Ovary (tissue), 3 donors: ENCODE results near the gene EFCC1.

Source experiments
- CTCF ChIP-seq, 3 donors: fragments of 450-650 bp in 2 of 3; fragments of 200-600 bp in 1 of 3; IDR thresholded peaks; one replicate each; pipeline versions ENCODE4 v1.5.1 to v1.8.0; 2016 to 2022; ENCODE audit warnings: antibody characterized with exemption in 3 of 3, mild to moderate bottlenecking in 1 of 3
- POLR2A ChIP-seq: fragments of 450-650 bp; IDR thresholded peaks from one replicate; pipeline ENCODE4 v1.6.1; 2017; ENCODE audit warnings: antibody characterized with exemption, mild to moderate bottlenecking, moderate library complexity
- donor health status: DM: no; HTN: no; CAD: no.

- TF ChIP-seq CTCF (IDR thresholded peaks at IDR 0.05) (no peak), POLR2A (no peak)
Observed at GRCh38 chr3:128973988-128974564, 27.0 kb upstream of the EFCC1 start.
